Gastrocnemius medialis (tissue), 4 donors: Measurements from ENCODE around the gene PGLYRP3.

ENCODE experiments used
- CTCF ChIP-seq, 5 experiments: fragments of 450-650 bp in 3 of 5; fragments of 200-600 bp in 2 of 5; sonication (generic) in 2 of 5; IDR thresholded peaks in 4 of 5; conservative IDR thresholded peaks in 1 of 5; 1 replicate in 4 of 5; 2 replicates in 1 of 5; pipeline ENCODE4 v1.5.1; 2016 to 2019; ENCODE audit warnings: antibody characterized with exemption in 5 of 5, mild to moderate bottlenecking in 3 of 5, moderate library complexity in 3 of 5
- POLR2A ChIP-seq, 2 donors: fragments of 450-650 bp; IDR thresholded peaks; one replicate each; pipeline ENCODE4 v1.6.1; 2017; ENCODE audit warnings: antibody characterized with exemption in 2 of 2, mild to moderate bottlenecking in 2 of 2, moderate library complexity in 2 of 2

- no peak for TF ChIP-seq POLR2A (IDR thresholded peaks at IDR 0.05)
- TF ChIP-seq CTCF (IDR thresholded peaks at IDR 0.05 in 4 of 5, conservative IDR thresholded peaks at IDR 0.05 in 1 of 5) = no peak
Observed at GRCh38 chr1:153350321-153350957, 37.7 kb upstream of the PGLYRP3 start.
